ENCODE data around the gene EIF2B5. TPM values are rescaled to one million over a fixed set of nuclear protein-coding genes. Genes with fewer than 3 reads are reported as not detected.
"Not testable (repeated sequence)": the region's sequence is repeated elsewhere in the genome, so short reads cannot be mapped to it uniquely, and the experiment has no call there.

The EIF2B5 gene
- total RNA-seq (2014; rRNA removed; shearing (Covaris generic)), result 60.7 and 70.1 TPM in 2 replicates

DNA sequence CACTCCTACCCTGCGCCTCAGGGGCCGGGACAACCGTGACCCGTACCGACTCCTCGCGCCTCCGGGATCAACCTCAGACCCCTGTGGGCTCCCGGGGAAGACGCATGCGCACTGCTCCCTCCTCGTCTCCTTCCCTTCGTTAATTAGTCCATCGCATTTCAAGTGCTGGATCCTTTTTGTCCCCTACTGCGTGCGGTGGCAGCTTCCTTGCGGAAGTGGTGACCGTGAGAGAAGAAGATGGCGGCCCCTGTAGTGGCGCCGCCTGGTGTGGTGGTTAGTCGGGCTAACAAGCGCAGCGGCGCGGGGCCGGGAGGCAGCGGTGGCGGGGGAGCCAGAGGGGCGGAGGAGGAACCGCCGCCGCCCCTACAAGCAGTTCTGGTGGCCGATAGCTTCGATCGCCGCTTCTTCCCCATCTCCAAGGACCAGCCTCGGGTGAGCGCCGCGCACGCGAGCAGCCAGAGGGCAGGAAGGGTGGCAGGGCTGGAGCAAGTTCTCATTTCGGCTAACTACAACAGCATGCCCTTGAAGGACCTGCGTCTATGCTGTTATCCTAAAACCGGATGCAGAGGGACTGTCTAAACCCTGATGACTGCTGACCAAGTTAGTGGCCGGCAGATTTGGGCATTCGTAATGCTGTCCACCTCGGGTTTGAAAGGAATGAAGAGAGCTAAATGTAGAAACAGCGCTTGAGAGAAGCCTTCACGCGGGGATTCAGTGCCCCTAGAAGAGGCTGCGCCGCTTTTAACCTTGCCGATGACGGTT, at the start of gene EIF2B5:
EIF2B5 (plus strand) TSS at position 210 of the 762 bp plus-strand sequence; CDS start at position 238, 28 bp downstream.
- peak; percentile 97 for DNase-seq (ENCODE audit: low spot score)

DNA sequence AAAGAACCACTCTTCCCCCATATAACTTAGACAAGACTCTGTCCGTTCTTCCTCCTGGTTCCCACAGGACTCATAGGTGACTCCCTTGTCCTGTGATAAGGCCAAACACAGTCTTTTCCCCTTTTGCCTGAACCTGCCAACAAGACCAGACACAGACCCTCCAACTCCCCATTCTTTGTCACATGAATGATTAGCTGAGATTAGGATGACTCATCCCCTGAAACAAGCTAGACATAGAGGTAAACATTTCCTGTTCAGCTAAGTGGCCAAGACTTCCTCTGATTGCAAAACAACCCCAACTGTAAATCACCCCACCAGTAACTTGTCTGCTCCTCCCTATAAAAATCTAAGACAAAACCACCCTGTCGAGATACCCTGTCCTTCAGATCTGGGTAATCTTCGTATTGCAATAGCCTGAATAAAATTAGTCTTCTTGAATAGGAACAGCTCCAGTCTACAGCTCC, 49.7 kb upstream of the EIF2B5 start:
- DNase-seq (ENCODE audit: low spot score), result peak; percentile 33

- no peak for DNase-seq (ENCODE audit: low spot score)
Measured at GRCh38 chr3:184092199-184092598, 43.0 kb upstream of the EIF2B5 start.

DNA sequence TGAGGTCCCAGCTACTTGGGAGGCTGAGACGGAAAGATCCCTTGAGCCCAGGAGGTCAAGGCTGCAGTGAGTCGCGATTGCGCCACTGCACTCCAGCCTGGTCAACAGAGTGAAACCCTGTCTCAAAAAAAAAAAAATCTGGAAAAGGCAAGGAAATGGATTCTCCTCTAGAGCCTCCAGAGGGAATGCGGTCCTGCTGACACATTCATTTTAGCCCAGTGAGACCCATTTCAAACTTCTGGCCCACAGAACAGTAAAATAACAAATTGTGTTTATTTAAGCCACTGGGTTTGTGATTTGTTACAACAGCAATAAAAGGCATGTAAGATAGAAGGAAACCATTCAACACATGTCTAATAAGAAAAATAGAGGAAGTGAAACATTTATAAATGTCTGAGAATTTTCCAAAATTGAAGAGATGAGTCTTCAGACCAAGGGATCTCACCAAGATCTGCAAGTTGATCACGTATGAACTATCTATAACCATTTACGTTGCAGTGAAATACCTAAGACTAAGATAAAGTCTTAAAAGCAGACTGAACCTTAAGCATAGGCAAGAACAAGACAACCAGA, 38.3 kb upstream of the EIF2B5 start, which contains the start of gene HTR3E:
HTR3E (plus strand) TSS at position 254 of the 573 bp plus-strand sequence. CDS start 466 bp downstream, outside the sequence.
- no peak for DNase-seq (ENCODE audit: low spot score)

DNA sequence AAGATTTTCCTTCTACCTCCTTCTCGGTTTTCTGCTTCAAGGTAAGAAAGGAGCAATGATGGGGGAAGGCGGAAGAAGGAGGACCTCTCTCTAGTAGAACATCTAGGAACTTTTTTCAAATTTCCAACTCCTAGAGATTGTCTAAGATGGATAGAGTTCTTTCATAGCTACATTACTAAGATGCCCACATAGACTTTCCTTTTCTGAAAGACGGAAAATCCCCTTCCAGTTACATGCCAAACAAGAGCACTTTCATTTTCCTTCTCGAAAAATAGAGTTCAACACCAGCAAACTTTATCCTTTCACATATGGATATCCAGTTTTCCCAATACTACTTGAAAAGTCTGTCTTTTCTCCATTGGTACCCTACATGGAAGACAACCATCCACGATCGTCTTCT, 37.6 kb upstream of the EIF2B5 start:
- no peak for DNase-seq (ENCODE audit: low spot score)

- DNase-seq (ENCODE audit: low spot score), result no peak
Measured at GRCh38 chr3:184099806-184100686, 35.1 kb upstream of the EIF2B5 start.

- DNase-seq (ENCODE audit: low spot score), result peak; percentile 48
Measured at GRCh38 chr3:184110316-184110725, 24.8 kb upstream of the EIF2B5 start.

GRCh38 chr3:184116017-184116416, 19.1 kb upstream of the EIF2B5 start:
- DNase-seq (ENCODE audit: low spot score), result no peak

- DNase-seq (ENCODE audit: low spot score), result no peak
Measured at GRCh38 chr3:184117636-184118035, 17.5 kb upstream of the EIF2B5 start.

DNA sequence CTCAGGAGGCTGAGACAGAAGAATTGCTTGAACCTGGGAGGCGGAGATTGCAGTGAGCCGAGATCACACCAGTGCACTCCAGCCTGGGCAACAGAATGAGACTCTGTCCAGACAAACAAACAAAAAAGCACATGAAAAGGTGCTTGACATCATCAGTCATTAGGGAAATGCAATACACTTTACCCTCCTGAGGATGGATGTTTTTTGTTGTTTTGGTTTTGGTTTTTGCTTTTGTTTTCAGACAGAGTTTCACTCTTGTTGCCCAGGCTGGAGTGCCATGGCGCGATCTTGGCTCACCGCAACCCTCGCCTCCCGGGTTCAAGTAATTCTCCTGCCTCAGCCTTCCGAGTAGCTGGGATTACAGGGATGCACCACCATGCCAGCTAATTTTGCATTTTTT, 14.1 kb upstream of the EIF2B5 start:
- not testable (repeated sequence) for DNase-seq (ENCODE audit: low spot score)

- no peak for DNase-seq (ENCODE audit: low spot score)
Measured at GRCh38 chr3:184126006-184126405, 9.2 kb upstream of the EIF2B5 start.

- peak; percentile 34 for DNase-seq (ENCODE audit: low spot score)
Measured at GRCh38 chr3:184129012-184129411, 6.1 kb upstream of the EIF2B5 start.

DNA sequence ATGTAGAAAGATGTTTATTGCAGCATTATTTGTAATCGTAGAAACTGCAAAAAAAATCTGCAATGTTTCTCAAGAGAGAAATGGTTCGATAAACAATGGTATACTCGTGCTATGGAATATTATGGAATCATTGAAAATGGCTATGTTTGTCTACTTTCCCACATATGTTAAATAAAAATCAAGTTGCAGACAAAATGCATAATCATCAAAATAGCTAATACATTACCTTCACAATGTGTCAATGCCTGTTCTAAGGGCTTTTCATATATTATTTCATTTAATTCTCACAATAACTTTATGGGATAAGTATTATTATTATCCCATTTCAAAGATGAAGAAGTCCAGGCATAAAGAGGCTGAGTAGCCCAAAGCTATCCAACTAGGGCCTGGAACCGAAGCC, 2.2 kb upstream of the EIF2B5 start:
- no peak for DNase-seq (ENCODE audit: low spot score)

- DNase-seq (ENCODE audit: low spot score), result peak; percentile 92
Measured at GRCh38 chr3:184133840-184134745, 1.1 kb upstream of the EIF2B5 start.

GRCh38 chr3:184134746-184135148, 411 bp upstream of the EIF2B5 start:
- DNase-seq (ENCODE audit: low spot score), result no peak

GRCh38 chr3:184135911-184136260, 728 bp downstream of the EIF2B5 start:
- DNase-seq (ENCODE audit: low spot score), result no peak

DNA sequence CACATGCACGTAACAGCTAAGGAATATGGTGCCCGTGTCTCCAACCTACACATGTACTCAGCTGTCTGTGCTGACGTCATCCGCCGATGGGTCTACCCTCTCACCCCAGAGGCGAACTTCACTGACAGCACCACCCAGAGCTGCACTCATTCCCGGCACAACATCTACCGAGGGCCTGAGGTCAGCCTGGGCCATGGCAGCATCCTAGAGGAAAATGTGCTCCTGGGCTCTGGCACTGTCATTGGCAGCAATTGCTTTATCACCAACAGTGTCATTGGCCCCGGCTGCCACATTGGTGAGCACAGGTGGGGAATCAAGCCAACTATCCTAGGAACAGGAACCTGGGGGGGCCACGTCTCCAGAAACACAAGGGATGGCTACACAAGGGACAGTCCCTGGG, 5.3 kb downstream of the EIF2B5 start:
- no peak for DNase-seq (ENCODE audit: low spot score)

GRCh38 chr3:184142199-184142598, 7.0 kb downstream of the EIF2B5 start:
- DNase-seq (ENCODE audit: low spot score), result no peak

- no peak for DNase-seq (ENCODE audit: low spot score)
Measured at GRCh38 chr3:184143327-184143726, 8.2 kb downstream of the EIF2B5 start.

DNA sequence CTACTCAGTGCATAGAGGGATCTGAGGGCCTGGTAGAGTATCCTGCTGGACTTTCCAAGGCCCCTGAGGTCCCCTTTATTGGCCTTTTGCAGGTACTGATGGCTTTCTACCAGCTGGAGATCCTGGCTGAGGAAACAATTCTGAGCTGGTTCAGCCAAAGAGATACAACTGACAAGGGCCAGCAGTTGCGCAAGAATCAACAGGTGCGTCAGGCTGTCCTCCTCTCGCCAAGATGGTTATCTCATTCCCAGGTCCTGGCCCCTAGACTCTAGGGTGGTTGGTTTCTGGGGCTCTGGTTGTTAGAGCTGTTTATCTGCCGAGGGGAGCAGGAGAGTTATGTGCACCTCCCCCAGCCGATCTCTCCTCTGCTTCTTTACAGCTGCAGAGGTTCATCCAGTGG, 9.3 kb downstream of the EIF2B5 start:
- no peak for DNase-seq (ENCODE audit: low spot score)

DNA sequence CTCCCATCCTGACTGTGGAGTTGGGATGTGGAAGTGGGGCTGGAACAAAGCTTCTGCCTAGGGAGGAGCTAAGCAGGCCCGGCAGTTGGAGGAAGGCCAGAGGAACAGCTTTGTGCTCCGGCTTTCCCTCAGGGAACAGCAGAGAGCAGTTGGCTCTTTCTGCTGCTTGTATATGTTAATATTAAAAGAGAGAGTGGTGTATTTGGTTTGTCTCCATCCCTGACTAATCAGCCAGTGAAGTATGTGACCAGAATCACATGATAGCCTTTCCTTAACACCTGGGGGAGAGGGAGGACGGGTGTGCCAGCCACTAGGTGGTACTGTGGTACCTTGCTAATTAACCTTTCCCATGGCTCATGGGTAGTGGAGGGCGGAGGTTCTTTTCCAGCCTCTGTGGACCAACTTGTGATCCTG, 10.0 kb downstream of the EIF2B5 start:
- DNase-seq (ENCODE audit: low spot score), result peak; percentile 61
